ENCODE data around the gene DAAM1. TPM values are rescaled to one million over a fixed set of nuclear protein-coding genes. Genes with fewer than 3 reads are reported as not detected.
A peak's percentile ranks its signal among the peaks of the same experiment; 100 is the strongest.

DAAM1 gene
- total RNA-seq = 10 to 100 TPM; 10.9 to 31.4 (median 12.6) TPM
- total RNA-seq (2013) = 21.6 TPM

DNA sequence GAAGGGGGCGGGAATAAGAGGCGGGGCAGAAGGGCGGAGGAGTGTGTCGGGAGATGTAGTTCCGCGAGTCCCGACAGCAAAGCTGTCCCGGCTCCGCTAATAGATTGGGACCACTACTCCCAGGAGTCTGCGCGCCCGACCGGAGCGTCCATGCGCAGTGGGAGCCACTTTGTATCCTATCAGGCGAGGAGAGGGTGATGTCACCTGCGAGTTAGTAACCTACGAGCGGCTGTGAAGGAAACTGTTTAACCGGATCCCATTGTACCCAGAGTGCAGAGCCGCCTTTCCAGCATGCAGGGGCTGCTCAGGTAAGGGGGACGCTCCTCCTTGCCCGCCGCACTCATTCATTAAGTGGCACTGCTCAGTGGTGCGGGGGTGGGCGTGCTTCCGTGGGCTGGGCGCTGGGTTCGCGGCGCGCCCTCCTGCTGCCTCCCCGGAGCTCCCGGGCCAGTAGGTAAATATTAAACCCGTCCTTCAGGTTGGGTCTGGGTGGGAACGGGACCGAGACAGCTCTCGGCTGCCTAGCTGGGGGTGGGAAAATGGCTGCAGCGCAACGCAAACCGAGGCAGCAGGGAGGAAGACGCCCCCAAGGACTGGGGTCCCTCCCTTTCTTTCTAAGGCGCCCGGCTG is at the start of gene DAAM1:
DAAM1 (plus strand) TSS at position 207 of the 630 bp plus-strand sequence. CDS start 74,811 bp downstream, outside the sequence.
- peak within 1 kb of the TSS; percentile 87 for H3K4me3 ChIP-seq (ENCODE audit: low read length)
- intact Hi-C loops (cut with micrococcal nuclease) = loop anchor here (1.0 to 10.0 kb wide), 4 partner anchors 14 to 1796 kb away; partner anchors contain the start of genes JKAMP, L3HYPDH and NAA30
- peak within 1 kb of the TSS; percentile 89 to 96 for H3K27ac Mint-ChIP-seq

DNA sequence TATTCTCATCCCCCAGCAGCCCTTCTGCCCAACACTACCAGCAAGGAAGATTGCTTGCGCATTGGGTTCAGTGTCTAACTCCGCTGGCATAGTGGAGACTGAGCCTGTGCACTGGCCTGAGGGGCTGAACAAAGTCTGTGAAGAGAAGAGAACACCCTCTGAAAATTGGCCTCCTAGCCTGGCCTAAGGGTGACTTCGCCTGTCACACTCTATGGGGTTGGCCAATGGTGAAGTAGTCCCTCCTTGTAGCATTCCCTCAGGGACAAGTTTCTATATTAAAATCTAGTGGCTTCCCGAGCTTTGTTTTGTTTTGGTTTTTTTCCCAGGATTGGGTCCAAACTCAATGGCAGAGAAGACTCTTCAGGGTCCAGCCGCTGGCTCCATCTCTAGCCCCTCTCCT is 49.1 kb upstream of the DAAM1 start:
- WGBS (ENCODE audit: insufficient coverage) = 95% methylated on average over 5 of the region's 5 CpGs

More for the DNA sequence above, at the start of gene DAAM1:
- no peaks in the 10 kb centered on the region for H3K36me3 ChIP-seq (ENCODE audit: control insufficient read depth, insufficient read depth, low read length)
- peaks cover 4% of the 10 kb centered on the region for H3K27me3 ChIP-seq (ENCODE audit: control insufficient read depth, insufficient read depth, low read length)
- peaks cover 24 to 34% of the 10 kb centered on the region in 2 donors for H3K4me1 Mint-ChIP-seq
- no peaks in the 10 kb centered on the region for H3K9me3 ChIP-seq (ENCODE audit: control insufficient read depth, insufficient read depth, low read length)
- peaks cover 17 to 32% of the 10 kb centered on the region in 2 donors for H3K27me3 Mint-ChIP-seq (ENCODE audit: low read depth in 2 of 2)
- peak; percentile 91 to 99 (median 93) for ATAC-seq
- under 1% methylated on average over 44 of the region's 44 CpGs for WGBS (ENCODE audit: insufficient coverage)
- peak within 1 kb of the TSS; percentile 98 for H3K4me3 Mint-ChIP-seq
- H3K36me3 Mint-ChIP-seq = no peaks in the 10 kb centered on the region
- H3K9me3 Mint-ChIP-seq = no peaks in the 10 kb centered on the region
- DNase-seq = peak; percentile 89 to 98
- TF ChIP-seq, protein P1, sequence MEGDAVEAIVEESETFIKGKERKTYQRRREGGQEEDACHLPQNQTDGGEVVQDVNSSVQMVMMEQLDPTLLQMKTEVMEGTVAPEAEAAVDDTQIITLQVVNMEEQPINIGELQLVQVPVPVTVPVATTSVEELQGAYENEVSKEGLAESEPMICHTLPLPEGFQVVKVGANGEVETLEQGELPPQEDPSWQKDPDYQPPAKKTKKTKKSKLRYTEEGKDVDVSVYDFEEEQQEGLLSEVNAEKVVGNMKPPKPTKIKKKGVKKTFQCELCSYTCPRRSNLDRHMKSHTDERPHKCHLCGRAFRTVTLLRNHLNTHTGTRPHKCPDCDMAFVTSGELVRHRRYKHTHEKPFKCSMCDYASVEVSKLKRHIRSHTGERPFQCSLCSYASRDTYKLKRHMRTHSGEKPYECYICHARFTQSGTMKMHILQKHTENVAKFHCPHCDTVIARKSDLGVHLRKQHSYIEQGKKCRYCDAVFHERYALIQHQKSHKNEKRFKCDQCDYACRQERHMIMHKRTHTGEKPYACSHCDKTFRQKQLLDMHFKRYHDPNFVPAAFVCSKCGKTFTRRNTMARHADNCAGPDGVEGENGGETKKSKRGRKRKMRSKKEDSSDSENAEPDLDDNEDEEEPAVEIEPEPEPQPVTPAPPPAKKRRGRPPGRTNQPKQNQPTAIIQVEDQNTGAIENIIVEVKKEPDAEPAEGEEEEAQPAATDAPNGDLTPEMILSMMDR (IDR thresholded peaks at IDR 0.05) = no peak
- H3K27ac ChIP-seq (ENCODE audit: low read length) = peak within 1 kb of the TSS; percentile 96
- peaks cover 22% of the 10 kb centered on the region for H3K4me1 ChIP-seq (ENCODE audit: control insufficient read depth, insufficient read depth, low read length)

DNA sequence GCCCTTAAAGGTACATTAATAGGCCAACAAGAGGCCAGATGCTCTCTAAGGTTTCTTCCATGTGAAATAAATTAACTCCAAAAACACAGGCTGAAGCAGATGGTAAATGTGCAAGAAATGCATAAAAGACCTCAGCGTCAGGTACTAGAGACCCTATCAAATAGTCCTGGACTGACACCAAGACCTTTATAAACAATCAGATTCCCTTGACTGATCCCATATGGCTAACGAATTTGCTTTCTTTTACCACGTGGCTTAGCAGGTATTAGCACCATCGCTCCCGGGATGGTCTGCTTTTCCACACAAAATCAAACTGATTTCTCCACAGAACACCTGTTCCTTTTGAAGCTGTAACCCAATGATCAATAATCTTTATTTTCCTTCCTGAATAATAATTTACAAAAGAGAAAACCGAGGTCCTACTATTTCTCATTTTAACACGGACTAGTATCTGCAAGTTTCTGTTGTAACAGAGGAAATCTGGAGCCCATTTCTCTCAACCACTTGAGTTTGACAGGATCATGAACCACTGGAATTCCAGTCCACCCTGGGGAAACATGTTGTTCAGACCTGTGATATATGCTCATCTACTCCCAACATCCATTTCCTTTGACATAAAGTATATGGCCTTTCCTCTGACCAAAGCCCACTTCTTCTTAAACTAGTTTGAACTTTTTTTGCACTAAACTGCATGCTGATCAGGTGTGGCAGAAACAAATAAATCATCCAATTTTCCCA is 48.2 kb upstream of the DAAM1 start:
- Mint-ChIP-seq H3K27me3 (ENCODE audit: low read depth in 2 of 2) (no peaks in the 10 kb centered on the region), H3K4me1 (no peaks in the 10 kb centered on the region), H3K4me3 (no peak overlapping the region), H3K9me3 (no peaks in the 10 kb centered on the region), H3K27ac (no peak overlapping the region), H3K36me3 (no peaks in the 10 kb centered on the region)
- TF ChIP-seq, protein P1 (IDR thresholded peaks at IDR 0.05) = no peak
- Histone ChIP-seq H3K27me3 (ENCODE audit: control insufficient read depth, insufficient read depth, low read length) (no peaks in the 10 kb centered on the region), H3K9me3 (ENCODE audit: control insufficient read depth, insufficient read depth, low read length) (no peaks in the 10 kb centered on the region), H3K4me1 (ENCODE audit: control insufficient read depth, insufficient read depth, low read length) (no peaks in the 10 kb centered on the region), H3K27ac (ENCODE audit: low read length) (no peak overlapping the region), H3K36me3 (ENCODE audit: control insufficient read depth, insufficient read depth, low read length) (no peaks in the 10 kb centered on the region), H3K4me3 (ENCODE audit: low read length) (no peak overlapping the region)
- DNase-seq (no peak), ATAC-seq (no peak)
- intact Hi-C loops (cut with micrococcal nuclease) = no loop called here
- WGBS (ENCODE audit: insufficient coverage) = 84% methylated on average over 7 of the region's 7 CpGs

More for the DNA sequence above, 49.1 kb upstream of the DAAM1 start:
- Mint-ChIP-seq H3K9me3 (no peaks in the 10 kb centered on the region), H3K27me3 (ENCODE audit: low read depth in 2 of 2) (no peaks in the 10 kb centered on the region), H3K27ac (no peak overlapping the region), H3K4me3 (no peak overlapping the region), H3K36me3 (no peaks in the 10 kb centered on the region), H3K4me1 (no peaks in the 10 kb centered on the region)
- Histone ChIP-seq H3K27ac (ENCODE audit: low read length) (no peak overlapping the region), H3K4me3 (ENCODE audit: low read length) (no peak overlapping the region), H3K4me1 (ENCODE audit: control insufficient read depth, insufficient read depth, low read length) (no peaks in the 10 kb centered on the region), H3K36me3 (ENCODE audit: control insufficient read depth, insufficient read depth, low read length) (no peaks in the 10 kb centered on the region), H3K9me3 (ENCODE audit: control insufficient read depth, insufficient read depth, low read length) (no peaks in the 10 kb centered on the region), H3K27me3 (ENCODE audit: control insufficient read depth, insufficient read depth, low read length) (no peaks in the 10 kb centered on the region)
- intact Hi-C loops (cut with micrococcal nuclease) = no loop called here
- ATAC-seq (no peak), DNase-seq (no peak)
- TF ChIP-seq, protein P1 (IDR thresholded peaks at IDR 0.05) = no peak

Data from natural killer cell (primary cell).